ENCODE results near the gene ABHD2.

ABHD2 gene

GRCh38 chr15:89217686-89218376, 129.6 kb downstream of the ABHD2 start:
- in situ Hi-C loops (cut with MboI; ENCODE audit: low pct_unique_long_range_greater_than_20kb, low sequenced_read_pairs, unreplicated experiment): no loop called here
- no peak for DNase-seq (ENCODE audit: low spot score)
- no peak for TF ChIP-seq CTCF (IDR thresholded peaks at IDR 0.05; ENCODE audit: extremely low read depth, insufficient read depth, missing control alignments)

GRCh38 chr15:89218531-89218930, 130.3 kb downstream of the ABHD2 start:
- TF ChIP-seq CTCF (IDR thresholded peaks at IDR 0.05; ENCODE audit: extremely low read depth, insufficient read depth, missing control alignments): no peak
- no peak for DNase-seq (ENCODE audit: low spot score)
- in situ Hi-C loops (cut with MboI; ENCODE audit: low pct_unique_long_range_greater_than_20kb, low sequenced_read_pairs, unreplicated experiment): no loop called here

- DNase-seq (ENCODE audit: low spot score): no peak
- TF ChIP-seq CTCF (IDR thresholded peaks at IDR 0.05; ENCODE audit: extremely low read depth, insufficient read depth, missing control alignments): no peak
- in situ Hi-C loops (cut with MboI; ENCODE audit: low pct_unique_long_range_greater_than_20kb, low sequenced_read_pairs, unreplicated experiment): no loop called here
Measured at GRCh38 chr15:89221543-89221942, 133.3 kb downstream of the ABHD2 start, which contains the start of gene RLBP1. RLBP1 (minus strand) TSS chr15:89221579; CDS start chr15:89218975, 2,604 bp downstream.

- in situ Hi-C loops (cut with MboI; ENCODE audit: low pct_unique_long_range_greater_than_20kb, low sequenced_read_pairs, unreplicated experiment): no loop called here
- DNase-seq (ENCODE audit: low spot score): no peak
- no peak for TF ChIP-seq CTCF (IDR thresholded peaks at IDR 0.05; ENCODE audit: extremely low read depth, insufficient read depth, missing control alignments)
Measured at GRCh38 chr15:89225588-89225987, 137.3 kb downstream of the ABHD2 start.

GRCh38 chr15:89226359-89227221, 138.3 kb downstream of the ABHD2 start:
- in situ Hi-C loops (cut with MboI; ENCODE audit: low pct_unique_long_range_greater_than_20kb, low sequenced_read_pairs, unreplicated experiment): no loop called here
- DNase-seq (ENCODE audit: low spot score): no peak

GRCh38 chr15:89227425-89227824, 139.2 kb downstream of the ABHD2 start:
- no peak for TF ChIP-seq CTCF (IDR thresholded peaks at IDR 0.05; ENCODE audit: extremely low read depth, insufficient read depth, missing control alignments)
- DNase-seq (ENCODE audit: low spot score): no peak
- in situ Hi-C loops (cut with MboI; ENCODE audit: low pct_unique_long_range_greater_than_20kb, low sequenced_read_pairs, unreplicated experiment): no loop called here

More at GRCh38 chr15:89226359-89227221, 138.3 kb downstream of the ABHD2 start:
- TF ChIP-seq CTCF (IDR thresholded peaks at IDR 0.05; ENCODE audit: extremely low read depth, insufficient read depth, missing control alignments): no peak

Measured in GM13977 (cell line).